GM18870 (cell line): ENCODE measurements around the gene PLCB1.
"Not testable (repeated sequence)": the region's sequence is repeated elsewhere in the genome, so short reads cannot be mapped to it uniquely, and the experiment has no call there.

ENCODE experiments used
- ATAC-seq: cut with Tn5 transposase; IDR thresholded peaks from one replicate; pipeline ENCODE4 v1.9.1; 2021; ENCODE audit warnings: moderate library complexity; ENCODE audit not compliant: unreplicated experiment

Gene PLCB1

DNA sequence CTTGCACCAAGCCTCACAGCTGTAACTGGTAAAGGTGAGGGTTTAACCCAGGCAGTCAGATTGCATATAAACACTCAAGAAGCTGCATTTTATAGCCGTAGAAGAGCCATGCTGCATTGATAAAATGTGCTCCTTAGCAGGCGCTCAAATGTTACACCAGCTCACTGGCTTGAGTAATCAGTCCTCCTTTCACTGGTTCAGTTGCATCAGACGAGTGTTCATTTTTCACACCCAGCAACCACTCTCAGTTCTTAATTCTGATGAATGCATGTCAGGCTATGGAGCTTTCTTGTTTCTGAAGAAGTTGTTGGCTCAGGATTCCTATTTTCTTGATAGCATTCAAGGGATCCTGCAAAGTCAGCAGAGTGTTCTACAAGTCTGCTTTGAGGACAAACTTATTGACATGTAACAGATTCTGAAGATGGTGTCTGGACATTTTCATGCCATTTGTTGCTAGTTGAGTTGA lies 198.3 kb downstream of the PLCB1 start:
- no peak for ATAC-seq

- no peak for ATAC-seq
Observed at GRCh38 chr20:8330785-8331695, 199.0 kb downstream of the PLCB1 start.

GRCh38 chr20:8331740-8332412 lies 199.8 kb downstream of the PLCB1 start:
- ATAC-seq = no peak

GRCh38 chr20:8334641-8335040 lies 202.6 kb downstream of the PLCB1 start:
- no peak for ATAC-seq

DNA sequence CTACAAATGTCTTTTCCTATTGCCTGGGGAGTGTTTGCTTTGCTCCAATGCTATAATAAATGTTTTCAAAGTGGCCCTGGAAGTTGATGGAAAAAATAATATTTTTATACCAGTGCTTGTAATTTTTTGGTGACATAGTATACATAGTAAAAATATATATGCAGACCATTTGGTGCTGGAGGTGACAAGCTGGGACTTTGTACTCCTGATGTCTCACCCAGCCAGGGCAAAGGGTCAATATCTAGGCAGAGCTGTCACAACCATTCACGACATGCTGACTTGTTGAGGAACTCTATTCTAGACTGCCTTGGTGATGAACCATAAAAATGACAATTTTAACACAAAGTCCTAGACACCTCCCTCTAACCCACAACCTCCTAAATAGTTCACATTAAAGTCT lies 203.0 kb downstream of the PLCB1 start:
- ATAC-seq = no peak

GRCh38 chr20:8335495-8336195 lies 203.6 kb downstream of the PLCB1 start:
- no peak for ATAC-seq

GRCh38 chr20:8339349-8339748 lies 207.3 kb downstream of the PLCB1 start:
- no peak for ATAC-seq

GRCh38 chr20:8342391-8342790 lies 210.3 kb downstream of the PLCB1 start:
- ATAC-seq = no peak

DNA sequence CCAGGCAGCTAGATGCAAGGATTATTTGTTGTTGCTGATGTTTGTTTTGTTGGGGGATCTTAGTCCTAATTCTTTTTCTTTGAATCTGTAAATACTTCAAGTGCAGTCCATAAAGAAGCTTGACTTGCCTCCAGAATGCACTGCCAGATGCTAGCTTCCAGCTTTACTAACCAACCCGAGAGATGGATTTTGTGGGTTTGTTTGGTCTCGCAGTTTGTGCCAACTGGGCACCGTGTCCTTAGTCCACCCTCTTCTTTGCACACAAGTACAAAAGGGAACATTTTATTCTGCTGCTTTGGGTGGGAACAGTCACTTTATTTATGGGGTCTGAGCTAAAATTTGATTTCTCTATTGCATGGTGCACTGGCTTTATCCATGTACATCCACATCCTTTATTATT lies 212.0 kb downstream of the PLCB1 start:
- no peak for ATAC-seq

DNA sequence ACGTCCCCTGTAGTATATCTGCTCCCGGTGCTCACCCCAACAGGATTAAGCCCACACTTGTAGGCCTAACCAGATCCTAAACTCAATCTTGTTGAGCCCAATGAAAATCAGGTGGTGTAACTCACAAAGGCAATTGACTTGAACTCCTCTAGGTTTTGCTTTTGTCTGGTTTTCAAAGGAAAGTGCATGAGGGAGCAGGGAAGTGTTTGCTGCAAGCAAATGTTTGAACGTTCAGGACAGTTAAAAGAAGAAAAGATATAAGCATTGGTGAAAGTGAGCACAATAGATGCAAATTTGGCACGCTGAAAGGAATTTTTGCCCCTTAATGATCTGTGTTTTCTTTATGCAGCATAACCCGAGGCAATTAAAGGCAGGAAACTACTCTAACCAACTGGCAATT lies 212.6 kb downstream of the PLCB1 start:
- no peak for ATAC-seq

DNA sequence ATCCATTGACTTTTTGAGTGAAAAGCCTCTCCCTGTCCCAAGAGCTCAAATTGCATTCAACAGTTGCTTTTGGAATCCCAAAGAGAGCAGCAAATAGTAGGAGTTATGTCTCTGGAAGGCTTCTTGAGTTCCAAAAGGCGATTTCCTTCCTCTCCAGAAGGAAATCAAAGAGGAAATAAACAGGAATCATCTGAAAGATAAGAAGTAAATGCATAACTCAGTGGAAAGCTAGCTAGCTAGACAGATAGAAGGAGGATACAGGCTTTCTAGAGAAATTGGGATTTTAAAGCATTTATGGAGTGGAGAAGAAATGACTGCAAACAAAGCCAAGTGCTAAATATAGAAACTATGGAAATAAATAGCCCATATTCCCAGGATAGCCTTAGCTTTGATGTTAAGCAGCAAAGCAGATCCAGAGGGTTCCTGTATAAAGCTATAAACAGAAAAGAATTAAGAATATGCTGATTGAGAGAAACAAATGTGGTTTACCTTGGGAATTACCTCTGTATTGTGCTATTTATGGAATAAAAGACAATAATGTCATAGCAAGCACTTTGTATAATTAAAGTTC lies 214.7 kb downstream of the PLCB1 start:
- no peak for ATAC-seq

- not testable (repeated sequence) for ATAC-seq
Observed at GRCh38 chr20:8350225-8350624, 218.2 kb downstream of the PLCB1 start.

GRCh38 chr20:8352486-8352885 lies 220.4 kb downstream of the PLCB1 start:
- no peak for ATAC-seq

DNA sequence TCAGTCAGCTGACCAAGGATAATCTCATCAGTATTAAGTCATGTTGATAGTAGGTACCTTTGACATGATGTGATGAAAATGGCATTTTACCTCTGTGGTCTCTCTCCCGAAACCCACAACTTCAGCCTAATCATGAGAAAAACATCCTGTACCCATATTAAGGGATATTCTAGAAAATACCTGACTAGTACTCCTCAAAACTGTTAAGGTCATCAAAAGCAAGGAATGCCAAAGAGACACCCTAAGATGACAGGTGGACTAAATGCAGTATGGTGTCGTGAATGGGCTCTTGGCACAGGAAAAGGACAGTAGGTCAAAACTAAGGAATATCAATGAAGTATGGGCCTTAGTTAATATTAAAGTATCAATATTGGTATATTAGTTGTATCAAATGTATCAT lies 221.4 kb downstream of the PLCB1 start:
- no peak for ATAC-seq

- no peak for ATAC-seq
Observed at GRCh38 chr20:8355453-8355852, 223.4 kb downstream of the PLCB1 start.

GRCh38 chr20:8356806-8357205 lies 224.7 kb downstream of the PLCB1 start:
- ATAC-seq = no peak

DNA sequence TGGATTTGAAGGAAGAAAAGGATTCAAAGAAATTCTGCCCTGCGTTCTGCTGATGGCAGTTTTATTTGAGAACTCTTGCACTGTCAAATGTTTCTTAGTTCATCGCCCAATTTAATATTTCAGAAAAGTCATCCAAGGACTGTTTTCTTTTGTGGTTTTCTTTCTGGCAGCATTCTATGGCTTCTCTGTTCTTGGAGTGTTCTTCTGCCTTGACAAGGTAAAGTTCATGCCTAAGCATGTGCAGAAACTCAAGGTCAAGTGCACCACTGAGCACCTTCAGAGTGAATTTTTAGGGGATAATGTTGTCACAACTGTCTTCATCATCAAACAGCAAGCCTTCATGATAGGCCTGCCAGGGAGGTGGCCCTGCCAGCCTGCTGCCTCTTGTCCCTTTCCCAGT lies 225.6 kb downstream of the PLCB1 start:
- ATAC-seq = no peak

DNA sequence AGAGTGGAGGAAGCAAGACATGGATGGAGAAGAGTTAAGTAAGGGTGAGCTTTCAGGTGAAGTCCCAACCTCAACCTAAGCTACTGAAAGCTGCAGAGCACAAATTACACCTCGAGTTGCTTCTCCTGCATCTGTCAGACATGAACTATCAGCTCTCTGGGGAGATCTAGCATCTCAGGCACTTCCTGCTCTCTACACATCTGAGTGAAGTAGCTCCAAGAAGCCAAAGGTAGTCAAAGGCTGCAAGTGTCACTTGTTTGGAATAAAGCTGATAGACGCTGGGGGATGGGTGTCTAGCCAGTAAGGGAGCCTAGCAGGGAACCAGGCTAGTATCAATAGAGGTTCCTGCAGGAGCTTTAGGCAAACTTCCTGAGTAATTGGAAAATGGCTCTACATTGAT lies 228.0 kb downstream of the PLCB1 start:
- ATAC-seq = no peak

GRCh38 chr20:8361006-8361652 lies 229.1 kb downstream of the PLCB1 start:
- no peak for ATAC-seq

- no peak for ATAC-seq
Observed at GRCh38 chr20:8361779-8362178, 229.7 kb downstream of the PLCB1 start.

GRCh38 chr20:8362457-8362856 lies 230.4 kb downstream of the PLCB1 start:
- no peak for ATAC-seq
